Measurements from ENCODE around the gene CCDC63. TPM values are rescaled to one million over a fixed set of nuclear protein-coding genes. Genes with fewer than 3 reads are reported as not detected.
A peak's percentile ranks its signal among the peaks of the same experiment; 100 is the strongest.

Gene CCDC63
- total and polyA plus RNA-seq, 8 donors = not detected

- H3K27me3 ChIP-seq = peaks cover 6 to 75% of the 10 kb centered on the region in 2 donors
- no peak overlapping the region for H3K27ac ChIP-seq
- no peak overlapping the region for H3K4me3 ChIP-seq
- ATAC-seq = no peak
- H3K9me3 ChIP-seq = no peaks in the 10 kb centered on the region
- intact Hi-C loops (cut with DNase I) = no loop called here
- no peak for DNase-seq
- no peaks in the 10 kb centered on the region for H3K4me1 ChIP-seq
- H3K36me3 ChIP-seq = no peaks in the 10 kb centered on the region
- TF ChIP-seq, protein P1, sequence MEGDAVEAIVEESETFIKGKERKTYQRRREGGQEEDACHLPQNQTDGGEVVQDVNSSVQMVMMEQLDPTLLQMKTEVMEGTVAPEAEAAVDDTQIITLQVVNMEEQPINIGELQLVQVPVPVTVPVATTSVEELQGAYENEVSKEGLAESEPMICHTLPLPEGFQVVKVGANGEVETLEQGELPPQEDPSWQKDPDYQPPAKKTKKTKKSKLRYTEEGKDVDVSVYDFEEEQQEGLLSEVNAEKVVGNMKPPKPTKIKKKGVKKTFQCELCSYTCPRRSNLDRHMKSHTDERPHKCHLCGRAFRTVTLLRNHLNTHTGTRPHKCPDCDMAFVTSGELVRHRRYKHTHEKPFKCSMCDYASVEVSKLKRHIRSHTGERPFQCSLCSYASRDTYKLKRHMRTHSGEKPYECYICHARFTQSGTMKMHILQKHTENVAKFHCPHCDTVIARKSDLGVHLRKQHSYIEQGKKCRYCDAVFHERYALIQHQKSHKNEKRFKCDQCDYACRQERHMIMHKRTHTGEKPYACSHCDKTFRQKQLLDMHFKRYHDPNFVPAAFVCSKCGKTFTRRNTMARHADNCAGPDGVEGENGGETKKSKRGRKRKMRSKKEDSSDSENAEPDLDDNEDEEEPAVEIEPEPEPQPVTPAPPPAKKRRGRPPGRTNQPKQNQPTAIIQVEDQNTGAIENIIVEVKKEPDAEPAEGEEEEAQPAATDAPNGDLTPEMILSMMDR (IDR thresholded peaks at IDR 0.05) = no peak
Observed at GRCh38 chr12:110848314-110848923, 1.6 kb downstream of the CCDC63 start.

DNA sequence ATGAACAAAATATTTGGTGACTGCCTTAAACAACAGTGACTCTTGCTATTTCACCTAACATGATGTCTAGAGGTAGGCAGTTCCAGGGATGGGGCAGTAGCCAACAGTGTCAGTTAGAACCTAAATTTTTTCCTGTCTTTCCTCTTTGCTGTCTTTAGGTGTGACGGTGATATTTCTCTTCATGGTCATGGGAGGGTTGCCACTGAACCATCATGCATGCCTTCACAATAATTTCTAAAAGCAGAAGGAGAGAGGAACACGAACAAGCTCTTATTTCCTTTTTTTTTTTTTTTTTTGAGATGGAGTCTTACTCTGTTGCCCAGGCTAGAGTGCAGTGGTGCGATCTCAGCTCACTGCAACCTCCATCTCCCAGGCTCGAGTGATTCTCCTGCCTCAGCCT is 2.4 kb downstream of the CCDC63 start:
- Histone ChIP-seq H3K9me3 (no peaks in the 10 kb centered on the region), H3K4me3 (no peak overlapping the region), H3K4me1 (no peaks in the 10 kb centered on the region), H3K27me3 (peaks cover 6 to 76% of the 10 kb centered on the region in 2 donors), H3K36me3 (no peaks in the 10 kb centered on the region), H3K27ac (no peak overlapping the region)
- TF ChIP-seq, protein P1 (IDR thresholded peaks at IDR 0.05) = no peak
- no peak for ATAC-seq
- DNase-seq = no peak
- intact Hi-C loops (cut with DNase I) = no loop called here

GRCh38 chr12:110849748-110850403 is 3.1 kb downstream of the CCDC63 start:
- Histone ChIP-seq H3K27ac (no peak overlapping the region), H3K36me3 (no peaks in the 10 kb centered on the region), H3K27me3 (peaks cover 6 to 71% of the 10 kb centered on the region in 2 donors), H3K9me3 (no peaks in the 10 kb centered on the region), H3K4me3 (no peak overlapping the region), H3K4me1 (no peaks in the 10 kb centered on the region)
- TF ChIP-seq, protein P1 (IDR thresholded peaks at IDR 0.05) = no peak
- DNase-seq (no peak), ATAC-seq (no peak)
- intact Hi-C loops (cut with DNase I) = no loop called here

- TF ChIP-seq, protein P1 (IDR thresholded peaks at IDR 0.05) = no peak
- Histone ChIP-seq H3K4me1 (no peaks in the 10 kb centered on the region), H3K27ac (no peak overlapping the region), H3K36me3 (no peaks in the 10 kb centered on the region), H3K9me3 (no peaks in the 10 kb centered on the region), H3K4me3 (no peak overlapping the region), H3K27me3 (peaks cover 6 to 62% of the 10 kb centered on the region in 2 donors)
- DNase-seq (no peak), ATAC-seq (no peak)
- intact Hi-C loops (cut with DNase I) = no loop called here
Observed at GRCh38 chr12:110850762-110851161, 4.0 kb downstream of the CCDC63 start.

DNA sequence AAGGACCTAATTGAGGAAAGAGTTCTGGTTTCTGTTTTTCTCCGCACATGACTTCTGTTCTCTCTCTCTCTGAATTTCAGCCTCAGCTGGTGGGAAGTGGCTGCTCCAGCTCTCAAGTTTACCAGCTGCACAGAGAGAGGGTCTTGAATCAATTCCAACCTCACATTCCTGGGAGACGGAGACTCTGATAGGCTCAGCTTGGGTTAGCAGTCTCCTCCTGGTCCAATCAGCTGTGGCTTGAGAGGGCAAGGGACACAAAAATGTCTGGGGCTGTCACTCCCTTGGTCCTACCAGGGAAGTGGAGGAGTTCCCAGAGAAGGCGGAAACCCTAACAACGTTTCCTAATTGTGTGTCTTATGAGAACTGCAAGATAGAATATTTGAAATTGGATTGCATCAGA is 7.0 kb downstream of the CCDC63 start:
- ATAC-seq (peak; percentile 26), DNase-seq (peak in 2 of 4 donors; percentile 74 to 84)
- H3K9me3 ChIP-seq = no peaks in the 10 kb centered on the region
- intact Hi-C loops (cut with DNase I) = no loop called here
- H3K36me3 ChIP-seq = no peaks in the 10 kb centered on the region
- no peak overlapping the region for H3K27ac ChIP-seq
- H3K4me3 ChIP-seq = no peak overlapping the region
- H3K27me3 ChIP-seq = peaks cover 0 to 32% of the 10 kb centered on the region in 2 donors
- TF ChIP-seq, protein P1 (IDR thresholded peaks at IDR 0.05) = no peak
- H3K4me1 ChIP-seq = no peaks in the 10 kb centered on the region

Data from left lung (tissue), 10 donors.